ENCODE measurements around the gene C19orf67. TPM values are rescaled to one million over a fixed set of nuclear protein-coding genes. Genes with fewer than 3 reads are reported as not detected.

The C19orf67 gene
- total RNA-seq, 1 donor from 2014 or later = 0.63 TPM

- TF ChIP-seq CTCF (conservative IDR thresholded peaks at IDR 0.05; ENCODE audit: low read depth, low read length) = no peak
- H3K4me3 ChIP-seq (ENCODE audit: low read depth, low read length) = no peak overlapping the region
- DNase-seq (ENCODE audit: low read depth) = no peak
Observed at GRCh38 chr19:14056069-14056666, 29.4 kb downstream of the C19orf67 start.

- no peak for TF ChIP-seq CTCF (conservative IDR thresholded peaks at IDR 0.05; ENCODE audit: low read depth, low read length)
- no peak overlapping the region for H3K4me3 ChIP-seq (ENCODE audit: low read depth, low read length)
- DNase-seq (ENCODE audit: low read depth) = no peak
Observed at GRCh38 chr19:14055396-14055795, 30.2 kb downstream of the C19orf67 start.

GRCh38 chr19:14054721-14055120, 30.9 kb downstream of the C19orf67 start:
- no peak for TF ChIP-seq CTCF (conservative IDR thresholded peaks at IDR 0.05; ENCODE audit: low read depth, low read length)
- H3K4me3 ChIP-seq (ENCODE audit: low read depth, low read length) = no peak overlapping the region

GRCh38 chr19:14054099-14054498, 31.5 kb downstream of the C19orf67 start:
- DNase-seq (ENCODE audit: low read depth) = no peak
- H3K4me3 ChIP-seq (ENCODE audit: low read depth, low read length) = no peak overlapping the region
- no peak for TF ChIP-seq CTCF (conservative IDR thresholded peaks at IDR 0.05; ENCODE audit: low read depth, low read length)

More at GRCh38 chr19:14054721-14055120, 30.9 kb downstream of the C19orf67 start:
- no peak for DNase-seq (ENCODE audit: low read depth)

GRCh38 chr19:14053500-14053899, 32.1 kb downstream of the C19orf67 start:
- no peak overlapping the region for H3K4me3 ChIP-seq (ENCODE audit: low read depth, low read length)
- no peak for DNase-seq (ENCODE audit: low read depth)
- no peak for TF ChIP-seq CTCF (conservative IDR thresholded peaks at IDR 0.05; ENCODE audit: low read depth, low read length)

- no peak for DNase-seq (ENCODE audit: low read depth)
- H3K4me3 ChIP-seq (ENCODE audit: low read depth, low read length) = no peak overlapping the region
- no peak for TF ChIP-seq CTCF (conservative IDR thresholded peaks at IDR 0.05; ENCODE audit: low read depth, low read length)
Observed at GRCh38 chr19:14053032-14053431, 32.6 kb downstream of the C19orf67 start.

- no peak for TF ChIP-seq CTCF (conservative IDR thresholded peaks at IDR 0.05; ENCODE audit: low read depth, low read length)
- no peak overlapping the region for H3K4me3 ChIP-seq (ENCODE audit: low read depth, low read length)
- no peak for DNase-seq (ENCODE audit: low read depth)
Observed at GRCh38 chr19:14052470-14052869, 33.1 kb downstream of the C19orf67 start.
